HG03571 (cell line): ENCODE results near the gene OBSL1.

Experiments
- ATAC-seq: cut with Tn5 transposase; IDR thresholded peaks from one replicate; pipeline ENCODE4 v1.9.1; 2021; ENCODE audit not compliant: unreplicated experiment

OBSL1 gene

DNA sequence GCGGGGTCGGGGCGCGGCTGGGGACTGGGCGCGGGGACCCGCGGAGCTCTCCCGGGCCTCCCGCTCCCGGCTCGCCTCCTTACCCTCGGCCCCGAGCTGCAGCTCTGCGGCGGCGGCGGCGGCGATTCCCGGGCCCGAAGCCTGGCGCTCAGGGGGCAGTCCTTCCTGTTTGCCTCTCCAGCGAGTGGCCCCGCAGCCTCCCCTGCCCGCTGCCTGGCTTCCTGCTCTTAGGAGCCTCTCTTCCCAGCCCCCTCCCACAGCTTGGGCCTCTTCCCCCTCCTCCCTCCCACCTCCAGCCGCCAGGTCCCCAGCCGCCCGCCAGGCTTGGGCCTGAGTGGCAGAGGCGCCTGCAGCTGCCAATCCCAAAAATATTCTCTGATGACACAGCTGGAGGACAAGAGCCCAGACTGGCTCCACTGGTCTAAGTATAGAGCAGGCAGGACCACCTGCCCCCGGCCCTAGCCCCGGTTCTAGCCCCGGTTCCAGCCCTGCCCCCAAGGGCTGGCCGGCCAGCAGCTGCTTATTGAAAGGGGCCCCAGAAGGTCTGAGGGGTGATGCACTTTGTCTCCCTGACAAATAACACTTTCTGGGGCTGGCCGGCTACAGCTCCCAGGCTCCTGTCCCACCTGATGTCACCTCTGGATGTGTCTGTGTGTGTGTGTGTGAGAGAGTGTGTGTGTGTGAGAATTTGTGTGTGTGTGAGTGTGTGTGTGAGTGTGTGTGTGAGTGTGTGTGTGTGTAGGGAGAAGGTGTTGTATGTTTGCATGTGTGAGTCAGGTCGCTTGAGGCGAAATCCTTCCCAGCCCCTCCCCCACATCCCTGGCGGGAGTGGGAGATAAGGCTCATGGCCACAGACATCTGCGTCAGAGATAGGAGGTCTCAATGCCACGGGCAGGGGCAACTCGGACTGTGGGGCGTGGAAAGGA lies at the start of gene OBSL1:
OBSL1 (minus strand) TSS at position 229 of the 926 bp plus-strand sequence. CDS start 307 bp downstream, outside the sequence.
- ATAC-seq = no peak

DNA sequence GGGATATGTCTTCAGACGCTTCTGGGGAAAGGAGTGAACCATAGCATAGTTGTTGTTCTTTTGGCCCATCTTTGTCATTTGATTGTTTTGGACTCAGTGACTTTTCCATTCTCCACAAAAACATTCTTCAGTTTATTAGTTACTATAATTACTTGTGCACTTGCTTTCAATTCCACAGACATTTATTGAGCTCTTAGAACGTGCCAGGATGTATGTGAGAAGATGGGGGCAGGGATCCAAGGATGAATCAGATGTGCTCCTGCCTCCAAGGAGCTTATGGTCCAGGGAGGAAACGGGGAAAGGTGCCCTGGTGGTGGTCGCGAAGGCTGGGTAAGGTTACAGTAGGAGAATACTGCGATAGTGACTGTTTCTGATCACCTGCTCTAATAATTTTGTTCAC lies 49.2 kb upstream of the OBSL1 start:
- ATAC-seq = no peak

DNA sequence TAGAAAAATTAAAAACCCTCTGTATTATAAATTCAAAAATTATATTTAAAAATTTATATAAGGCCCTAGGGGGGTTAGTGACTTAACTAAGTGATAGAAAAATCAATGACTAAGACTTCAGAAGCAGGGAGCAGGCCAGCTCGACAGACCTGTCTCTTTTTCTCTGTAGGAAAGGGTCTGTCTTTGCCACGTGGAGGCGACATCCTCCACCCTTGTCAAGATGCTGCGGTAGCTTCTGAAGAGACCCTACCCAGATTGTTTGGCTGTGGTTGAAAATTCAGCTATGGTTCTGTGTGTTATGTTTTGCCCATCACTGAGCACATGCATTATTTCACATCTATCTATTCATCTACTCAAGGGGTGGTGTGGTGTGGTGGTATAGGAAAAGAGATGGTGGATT lies 47.9 kb upstream of the OBSL1 start:
- ATAC-seq = no peak

DNA sequence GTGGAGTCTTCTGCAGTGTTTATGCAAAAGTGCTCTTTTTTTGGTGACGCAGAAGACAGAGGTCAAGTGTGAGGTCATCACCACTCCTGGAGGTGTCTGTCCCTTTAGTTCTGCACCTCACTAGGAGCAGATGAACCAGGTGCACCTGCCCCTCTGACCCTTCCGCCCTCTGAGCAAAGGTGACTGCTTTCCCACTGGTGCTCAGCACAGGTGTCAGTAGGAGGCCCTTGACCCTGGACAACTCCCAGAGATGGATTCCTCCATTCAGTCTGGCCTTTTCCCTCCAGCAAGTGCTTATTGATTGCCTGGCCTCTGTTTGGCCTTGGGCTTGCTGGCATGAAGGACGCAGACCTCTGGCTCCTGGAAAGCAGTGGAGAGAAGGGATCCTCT lies 47.4 kb upstream of the OBSL1 start:
- ATAC-seq = no peak

DNA sequence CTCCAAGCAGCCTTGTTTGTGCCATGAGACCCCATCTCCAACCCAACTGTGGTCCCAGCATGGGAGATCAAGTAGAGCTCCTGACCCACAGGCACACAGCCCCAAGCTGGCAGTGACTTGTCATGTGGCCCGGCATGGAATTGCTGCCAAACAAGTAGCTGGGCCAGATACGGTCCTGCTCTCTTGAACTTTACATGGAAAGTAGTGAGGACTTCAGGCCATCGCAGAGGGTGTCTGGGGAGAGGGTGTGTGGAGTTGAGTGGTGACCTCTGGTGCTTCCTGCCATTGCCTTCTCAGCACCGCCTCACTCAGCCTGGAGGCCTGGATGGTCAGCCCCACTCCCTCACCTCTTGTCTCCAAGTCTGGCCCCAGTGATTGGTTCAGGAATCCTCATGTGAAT lies 45.2 kb upstream of the OBSL1 start:
- no peak for ATAC-seq

DNA sequence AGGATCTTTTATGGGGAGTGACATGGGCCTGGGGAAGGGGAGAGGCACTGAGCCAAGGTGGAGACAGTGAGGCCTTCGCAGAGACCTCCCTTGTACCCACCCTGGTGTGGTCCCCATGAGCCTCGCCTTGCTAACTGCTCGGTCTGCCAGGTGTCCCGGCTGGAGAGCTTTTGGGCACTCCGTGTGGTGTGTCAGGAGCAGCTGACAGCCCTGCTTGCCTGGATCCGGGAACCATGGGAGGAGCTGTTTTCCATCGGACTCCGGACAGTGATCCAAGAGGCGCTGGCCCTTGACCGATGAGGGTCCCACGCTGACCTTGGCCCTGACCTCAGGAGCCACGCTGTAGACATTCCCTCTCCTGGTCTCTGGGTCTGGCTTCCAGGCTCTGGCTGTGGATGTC lies 44.6 kb upstream of the OBSL1 start:
- ATAC-seq = no peak

DNA sequence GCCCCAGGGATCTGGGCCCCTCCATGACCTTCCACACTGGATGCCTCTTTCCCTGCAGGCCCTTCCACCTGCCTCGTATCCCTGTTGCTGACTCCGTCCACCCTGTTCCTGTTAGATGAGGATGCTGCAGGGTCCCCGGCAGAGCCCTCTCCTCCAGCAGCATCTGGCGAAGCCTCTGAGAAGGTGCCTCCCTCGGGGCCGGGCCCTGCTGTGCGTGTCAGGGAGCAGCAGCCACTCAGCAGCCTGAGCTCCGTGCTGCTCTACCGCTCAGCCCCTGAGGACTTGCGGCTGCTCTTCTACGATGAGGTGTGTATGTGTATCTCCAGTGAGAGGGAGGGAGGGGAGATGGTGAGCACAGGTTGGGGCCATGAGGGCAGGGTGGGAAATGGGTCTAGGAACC lies 43.7 kb upstream of the OBSL1 start:
- ATAC-seq = no peak

DNA sequence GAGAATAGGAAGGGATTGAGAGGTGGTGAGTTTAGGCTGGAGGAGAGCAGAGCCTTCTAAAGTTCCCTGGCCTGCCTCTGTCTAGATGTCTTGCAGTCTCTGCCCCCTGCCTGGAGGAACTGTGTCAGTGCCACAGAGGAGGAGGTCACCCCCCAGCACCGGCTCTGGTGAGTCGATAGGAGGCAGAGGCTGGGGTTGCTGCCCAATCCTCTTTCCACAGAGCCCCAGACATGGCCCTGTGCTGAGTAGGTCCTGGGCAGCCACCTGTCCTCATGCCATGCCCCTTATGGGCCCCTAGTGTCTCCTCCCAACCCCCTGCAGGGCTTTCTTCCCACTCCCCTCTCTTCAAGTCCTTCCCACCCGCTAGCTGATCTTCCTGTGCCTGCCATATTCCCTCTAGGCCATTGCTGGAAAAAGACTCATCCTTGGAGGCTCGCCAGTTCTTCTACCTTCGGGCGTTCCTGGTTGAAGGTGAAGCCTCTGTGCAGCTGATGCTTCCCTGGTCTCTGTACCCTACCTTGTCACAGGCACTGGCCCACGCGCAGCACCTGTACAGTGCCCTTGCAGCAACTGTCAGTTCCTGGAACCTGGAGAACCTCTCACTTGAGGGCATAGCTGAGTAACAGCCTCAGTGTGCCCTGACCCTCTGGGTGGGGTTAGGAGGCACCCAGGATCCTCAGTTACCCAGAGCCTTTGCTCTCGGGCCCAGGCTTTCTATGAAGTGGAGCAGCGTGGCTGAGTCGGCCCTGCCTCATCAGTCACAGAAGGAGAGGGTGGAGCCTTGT lies 42.9 kb upstream of the OBSL1 start:
- no peak for ATAC-seq

DNA sequence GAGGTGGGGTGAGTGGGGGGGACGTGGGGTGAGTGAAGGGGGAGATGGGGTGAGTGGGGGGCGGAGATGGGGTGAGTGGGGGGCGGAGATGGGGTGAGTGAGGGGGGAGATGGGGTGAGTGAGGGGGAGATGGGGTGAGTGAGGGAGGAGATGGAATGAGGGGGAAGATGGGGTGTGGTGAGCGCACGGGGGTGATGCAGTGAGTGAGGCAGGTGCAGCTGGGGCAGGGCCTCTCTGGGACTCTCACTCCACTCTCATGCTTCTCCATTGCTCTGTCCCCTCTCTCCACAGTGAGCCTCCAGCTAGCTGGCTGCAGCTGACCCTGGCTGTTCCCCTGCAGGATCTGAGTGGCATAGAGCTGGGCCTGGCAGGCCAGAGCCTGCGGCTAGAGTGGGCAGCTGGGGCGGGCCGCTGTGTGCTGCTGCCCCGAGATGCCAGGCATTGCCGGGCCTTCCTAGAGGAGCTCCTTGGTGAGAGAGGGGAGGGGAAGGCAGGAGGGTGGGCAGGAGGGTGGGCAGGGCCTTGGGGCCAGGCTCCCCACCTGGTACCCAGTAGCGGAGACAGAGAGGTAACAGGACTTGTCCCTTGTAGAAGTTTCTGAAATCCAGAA lies 42.2 kb upstream of the OBSL1 start:
- no peak for ATAC-seq

DNA sequence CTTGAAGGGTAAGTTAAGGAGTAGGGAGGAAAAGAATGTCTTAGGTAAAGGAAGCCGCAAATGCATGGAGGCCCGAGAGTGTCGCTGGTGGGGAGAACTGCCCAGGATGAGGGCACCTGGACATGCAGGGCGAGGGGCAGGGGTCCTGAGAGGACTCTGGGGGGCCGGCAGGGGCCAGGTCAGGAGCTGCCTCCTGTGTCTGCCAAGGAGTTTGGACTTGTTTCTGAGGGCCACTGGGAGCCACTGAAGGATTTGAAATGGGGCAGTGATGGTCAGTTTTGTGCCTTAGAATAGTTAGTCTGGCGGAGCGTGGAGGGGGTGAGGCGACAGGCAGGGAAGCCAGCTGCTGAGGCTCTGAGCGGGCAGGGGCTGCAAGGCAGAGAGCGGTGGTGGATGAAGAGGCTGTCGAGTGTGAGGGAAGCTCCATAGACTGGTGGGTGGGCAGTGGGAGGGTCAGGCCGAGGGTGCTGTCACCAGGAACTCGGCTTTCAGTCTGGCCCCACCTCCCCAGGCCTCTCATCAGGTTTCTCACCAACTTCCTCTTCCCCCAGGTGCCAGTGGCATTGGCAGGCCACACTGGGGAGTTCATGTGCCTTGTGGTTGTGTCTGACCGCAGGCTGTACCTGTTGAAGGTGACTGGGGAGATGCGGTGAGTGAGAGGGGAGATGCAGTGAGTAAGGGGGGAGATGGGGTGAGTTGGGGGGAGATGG lies 41.4 kb upstream of the OBSL1 start:
- no peak for ATAC-seq

DNA sequence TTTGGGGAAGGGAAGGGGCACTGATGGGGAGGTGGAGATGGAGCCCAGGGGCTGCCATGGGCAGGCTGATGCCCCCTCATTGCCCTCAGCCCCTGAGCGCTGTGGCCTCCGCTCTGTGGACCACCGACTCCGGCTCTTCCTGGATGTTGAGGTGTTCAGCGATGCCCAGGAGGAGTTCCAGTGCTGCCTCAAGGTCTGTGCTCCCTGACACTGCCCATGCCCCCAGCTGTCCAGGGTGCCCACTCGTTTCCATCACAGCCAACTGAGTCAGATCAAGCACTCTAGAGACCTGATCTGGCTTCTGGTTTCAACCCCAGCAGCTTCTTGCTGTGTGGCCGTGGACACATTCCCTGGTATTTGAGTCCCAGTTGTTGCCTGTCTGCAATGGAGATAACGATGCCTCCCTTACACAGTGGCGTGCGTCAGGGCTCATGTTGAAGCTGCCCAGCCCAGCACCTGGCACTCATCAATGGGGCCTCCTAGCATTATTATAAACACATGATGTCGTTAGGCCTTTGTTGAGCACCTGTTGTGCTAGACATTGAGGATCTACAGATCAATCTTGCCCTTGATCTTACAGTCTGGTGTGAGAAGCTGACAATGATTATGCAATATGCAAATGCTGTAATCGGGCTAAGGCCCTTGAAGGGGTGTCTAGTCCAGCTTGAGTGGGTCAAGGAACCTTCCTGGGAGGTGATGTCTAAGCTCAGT lies 40.7 kb upstream of the OBSL1 start:
- no peak for ATAC-seq

DNA sequence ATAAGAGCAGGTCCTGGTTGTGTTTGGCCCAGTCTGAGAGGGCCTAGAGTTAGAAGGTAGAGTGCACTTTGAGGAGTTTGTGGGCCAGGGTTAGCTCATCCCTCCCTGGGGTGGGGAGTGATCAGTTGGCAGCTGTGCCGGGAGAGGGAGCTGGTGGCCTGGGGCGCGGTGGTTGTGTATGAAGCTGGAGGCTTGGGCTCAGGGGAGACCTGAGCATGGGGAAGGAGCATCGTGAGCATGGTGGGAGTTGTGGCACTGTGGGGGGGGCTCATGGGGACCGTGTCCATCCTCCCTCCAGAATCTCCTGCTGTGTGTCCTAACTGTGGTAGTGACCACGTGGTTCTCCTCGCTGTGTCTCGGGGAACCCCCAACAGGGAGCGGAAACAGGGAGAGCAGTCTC lies 40.0 kb upstream of the OBSL1 start:
- no peak for ATAC-seq

DNA sequence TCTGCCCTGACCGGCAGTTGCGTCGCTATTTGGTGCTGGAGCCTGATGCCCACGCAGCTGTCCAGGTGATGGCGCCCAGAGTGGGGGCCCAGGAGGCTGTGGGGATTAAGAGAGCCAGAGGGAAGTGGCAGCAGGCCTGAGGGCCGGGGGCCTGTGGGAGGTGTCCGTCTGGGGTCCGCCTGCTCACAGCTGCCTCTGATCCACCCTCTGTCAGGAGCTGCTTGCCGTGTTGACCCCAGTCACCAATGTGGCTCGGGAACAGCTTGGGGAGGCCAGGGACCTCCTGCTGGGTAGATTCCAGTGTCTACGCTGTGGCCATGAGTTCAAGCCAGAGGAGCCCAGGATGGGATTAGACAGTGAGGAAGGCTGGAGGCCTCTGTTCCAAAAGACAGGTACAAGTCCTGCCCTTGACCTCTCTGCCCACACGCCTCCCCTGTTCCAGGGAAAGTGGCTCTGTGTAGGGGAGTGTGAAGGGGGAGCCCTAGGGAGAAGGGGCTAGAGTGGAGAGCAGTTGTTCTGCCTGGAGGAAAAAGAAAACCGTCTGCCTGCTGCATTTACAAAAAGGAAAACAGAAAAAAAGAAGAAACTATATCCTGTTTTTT lies 37.9 kb upstream of the OBSL1 start:
- no peak for ATAC-seq

DNA sequence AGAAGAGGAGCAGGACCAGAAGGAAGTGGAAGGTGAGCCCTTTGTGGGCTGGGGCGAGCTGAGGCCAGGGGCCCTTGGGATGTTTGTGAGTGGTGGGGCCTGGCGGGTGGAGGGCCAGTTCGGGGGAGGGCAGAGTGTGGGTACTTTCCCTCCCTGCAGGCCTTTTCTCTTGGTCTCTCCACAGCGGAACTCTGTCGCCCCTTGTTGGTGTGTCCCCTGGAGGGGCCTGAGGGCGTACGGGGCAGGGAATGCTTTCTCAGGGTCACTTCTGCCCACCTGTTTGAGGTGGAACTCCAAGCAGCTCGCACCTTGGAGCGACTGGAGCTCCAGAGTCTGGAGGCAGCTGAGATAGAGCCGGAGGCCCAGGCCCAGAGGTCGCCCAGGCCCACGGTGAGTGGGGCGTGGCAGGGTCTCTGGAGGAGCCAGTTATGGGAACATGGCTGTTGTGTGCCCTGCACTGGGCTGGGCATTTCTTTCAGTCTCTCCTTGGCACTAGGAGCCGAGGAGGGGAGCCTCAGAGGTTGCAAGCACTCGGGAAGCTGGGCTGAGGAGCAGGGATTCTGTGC lies 37.1 kb upstream of the OBSL1 start:
- ATAC-seq = no peak

DNA sequence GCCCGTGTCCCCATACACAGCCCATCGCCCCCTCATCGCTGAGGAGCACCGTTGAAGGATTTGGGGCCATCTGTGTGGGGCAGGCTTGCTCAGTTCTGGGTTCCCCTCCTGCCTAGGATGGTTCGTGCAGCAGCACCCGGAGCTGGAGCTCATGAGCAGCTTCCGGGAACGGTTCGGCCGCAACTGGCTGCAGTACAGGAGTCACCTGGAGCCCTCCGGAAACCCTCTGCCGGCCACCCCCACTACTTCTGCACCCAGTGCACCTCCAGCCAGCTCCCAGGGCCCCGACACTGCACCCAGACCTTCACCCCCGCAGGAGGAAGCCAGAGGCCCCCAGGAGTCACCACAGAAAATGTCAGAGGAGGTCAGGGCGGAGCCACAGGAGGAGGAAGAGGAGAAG lies 36.6 kb upstream of the OBSL1 start:
- ATAC-seq = no peak

DNA sequence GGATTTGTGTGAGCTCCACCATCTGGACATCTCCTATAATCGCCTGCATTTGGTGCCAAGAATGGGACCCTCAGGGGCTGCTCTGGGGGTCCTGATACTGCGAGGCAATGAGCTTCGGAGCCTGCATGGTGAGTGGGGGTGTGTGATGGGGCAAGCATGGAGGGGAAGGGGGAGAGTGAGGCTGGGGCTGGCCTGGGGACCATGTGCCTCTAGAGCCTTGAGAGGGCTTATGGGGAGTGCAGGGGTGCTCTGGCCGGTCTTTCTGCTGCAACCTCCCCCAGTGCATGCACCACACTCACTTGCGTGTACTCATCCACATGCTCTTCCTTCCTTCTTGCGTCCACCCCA lies 34.2 kb upstream of the OBSL1 start:
- ATAC-seq = no peak

DNA sequence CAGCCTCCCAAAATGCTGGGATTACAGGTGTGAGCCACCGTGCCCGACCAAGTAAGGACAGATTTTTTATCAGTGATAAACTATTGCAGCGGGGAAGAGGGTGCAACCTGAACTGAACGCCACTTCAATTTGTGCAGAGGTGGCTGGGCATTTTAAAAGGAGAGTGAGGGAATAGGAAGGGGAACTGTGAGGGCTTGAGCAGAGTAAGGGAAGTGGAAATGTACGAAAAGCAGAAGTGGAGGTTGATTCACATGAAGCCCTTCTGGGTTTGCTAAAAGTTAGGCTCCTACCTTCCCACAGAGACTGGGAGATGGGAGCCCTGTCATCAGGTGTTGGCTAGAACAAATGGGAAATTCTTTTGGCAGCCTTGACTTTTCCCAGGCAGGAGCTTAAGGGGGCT lies 32.4 kb upstream of the OBSL1 start:
- no peak for ATAC-seq

DNA sequence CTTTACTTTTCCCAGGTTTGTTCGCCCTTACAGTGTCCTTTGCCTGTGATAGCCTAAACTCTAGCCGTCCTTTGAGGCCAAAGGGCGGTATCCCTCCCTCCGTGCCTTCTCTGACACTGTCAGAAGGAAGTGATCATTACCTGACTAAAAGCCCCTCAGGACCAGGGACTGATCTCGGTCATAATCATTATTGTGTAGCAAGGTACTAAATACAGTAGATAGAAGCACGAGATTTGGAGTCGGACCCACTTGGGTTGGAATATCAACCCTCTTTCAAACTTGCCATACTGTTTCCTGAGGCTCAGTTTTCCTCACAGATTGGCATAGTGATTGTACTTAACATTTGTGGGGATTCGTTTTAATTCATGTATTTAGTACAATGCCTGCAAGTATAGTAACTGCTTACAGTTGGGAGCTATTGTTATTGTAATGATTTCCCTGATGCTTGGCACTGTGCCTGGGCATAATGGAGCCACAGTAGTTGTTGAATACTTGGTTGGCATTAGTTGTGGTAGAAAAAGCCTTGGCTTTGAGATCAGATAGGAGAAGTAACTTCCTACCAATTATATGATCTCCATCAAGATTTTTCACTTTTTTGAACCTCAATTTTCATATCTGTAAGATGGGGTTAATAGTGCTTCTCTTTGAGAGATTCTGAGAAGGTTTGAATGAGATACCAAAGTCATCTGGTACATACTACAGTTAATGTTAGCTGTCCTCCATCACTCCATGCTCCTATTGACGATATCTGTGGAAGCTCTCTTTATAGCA lies 27.2 kb upstream of the OBSL1 start:
- ATAC-seq = no peak
